PC-3 (cell line): ENCODE measurements around the gene DLG2. TPM values are rescaled to one million over a fixed set of nuclear protein-coding genes. Genes with fewer than 3 reads are reported as not detected.

Experiments
- ATAC-seq: fragments of 200-7000 bp; cut with Tn5 transposase; 2 replicates; pipeline ENCODE4 v1.9.1; 2020; ENCODE audit warnings: mild to moderate bottlenecking, moderate library complexity
- BruUV-seq: library from RNA; stranded (reverse); fragments of 400-500 nt; replicated peaks from 2 replicates; lab custom pipeline; 2021; lab: Mats Ljungman, UMichigan
- CTCF ChIA-PET: fragments of 300-600 bp; sonication (Branson Sonifier 250); formaldehyde crosslinking; loops from one replicate; lab custom pipeline; 2022; ENCODE audit warnings: antibody characterized with exemption; lab: Charles Lee
- POLR2A ChIA-PET: fragments of 300-600 bp; sonication (Branson Sonifier 250); formaldehyde crosslinking; loops from one replicate; lab custom pipeline; 2022; ENCODE audit warnings: antibody characterized with exemption; ENCODE audit not compliant: unreplicated experiment; lab: Charles Lee
- DNase-seq: peaks from one replicate; pipeline ENCODE4 v3.0.0-alpha.2; 2015
- H2AFZ ChIP-seq: fragments of 300-600 bp; sonication (generic); 2 replicates; pipeline ENCODE4 v1.6.0; 2016; ENCODE audit warnings: antibody characterized with exemption, low read length
- H3F3A ChIP-seq: fragments of 300-600 bp; sonication (generic); one replicate; pipeline ENCODE4 v1.6.0; 2017; ENCODE audit warnings: antibody characterized with exemption, low read length, control low read depth, mild to moderate bottlenecking; ENCODE audit not compliant: unreplicated experiment
- H3K27ac ChIP-seq: fragments of 300-600 bp; sonication (generic); 2 replicates; pipeline ENCODE4 v1.5.1; 2016; ENCODE audit warnings: mild to moderate bottlenecking, low read length
- H3K27me3 ChIP-seq: fragments of 300-600 bp; sonication (generic); 2 replicates; pipeline ENCODE4 v1.6.1; 2016; ENCODE audit warnings: low read length, mixed read lengths
- H3K36me3 ChIP-seq: fragments of 300-600 bp; sonication (generic); 2 replicates; pipeline ENCODE4 v1.6.1; 2016; ENCODE audit warnings: low read depth, mixed run types, low read length, mixed read lengths
- H3K4me1 ChIP-seq: fragments of 300-600 bp; sonication (generic); 2 replicates; pipeline ENCODE4 v1.5.1; 2016; ENCODE audit warnings: low read length; ENCODE audit not compliant: insufficient read depth
- H3K4me2 ChIP-seq: fragments of 300-600 bp; sonication (generic); 2 replicates; pipeline ENCODE4 v1.6.0; 2016; ENCODE audit warnings: low read length
- H3K4me3 ChIP-seq: fragments of 300-600 bp; sonication (generic); 2 replicates; pipeline ENCODE4 v1.5.1; 2016; ENCODE audit warnings: mild to moderate bottlenecking, low read length, mixed read lengths
- H3K79me2 ChIP-seq: fragments of 300-600 bp; sonication (generic); 2 replicates; pipeline ENCODE4 v1.6.1; 2017; ENCODE audit warnings: low read length, mixed read lengths
- H3K9ac ChIP-seq: fragments of 300-600 bp; sonication (generic); 2 replicates; pipeline ENCODE4 v1.6.0; 2016; ENCODE audit warnings: mild to moderate bottlenecking, low read length
- H3K9me2 ChIP-seq: fragments of 300-600 bp; sonication (generic); replicated peaks from 2 replicates; pipeline ENCODE4 v1.6.1; 2016; ENCODE audit warnings: mixed run types, low read length, mixed read lengths
- H3K9me3 ChIP-seq: fragments of 300-600 bp; sonication (generic); 2 replicates; pipeline ENCODE4 v1.6.1; 2016; ENCODE audit warnings: low read length, mixed read lengths
- H4K20me1 ChIP-seq: fragments of 300-600 bp; sonication (generic); 2 replicates; pipeline ENCODE4 v1.6.1; 2016; ENCODE audit warnings: low read length, mixed read lengths
- CTCF ChIP-seq: fragments of 300-600 bp; sonication (generic); conservative IDR thresholded peaks from 2 replicates; pipeline ENCODE4 v1.5.1; 2017; ENCODE audit warnings: antibody characterized with exemption, low read depth, mild to moderate bottlenecking, low read length
- EZH2 ChIP-seq: fragments of 300-600 bp; sonication (generic); IDR thresholded peaks from one replicate; pipeline ENCODE4 v1.6.1; 2017; ENCODE audit warnings: antibody characterized with exemption, mild to moderate bottlenecking, low read length; ENCODE audit not compliant: unreplicated experiment
- EZH2phosphoT487 ChIP-seq: fragments of 300-600 bp; sonication (generic); IDR thresholded peaks from 2 replicates; pipeline ENCODE4 v1.6.1; 2018; ENCODE audit warnings: mild to moderate bottlenecking, antibody characterized with exemption, low read length, borderline replicate concordance
- intact Hi-C: fragments of 100-400 bp; cut with micrococcal nuclease; formaldehyde crosslinking; loops from 2 replicates; pipeline ENCODE4 v1.9.0; 2023
- total RNA-seq: library from RNA; depleted of rRNA; stranded (reverse); fragments of >200 nt; gene quantifications from 2 replicates; pipeline ENCODE4 v1.2.3, GENCODE V29; 2014

The DLG2 gene
- total RNA-seq, 1 experiment from 2014 or later = 0.58 TPM

GRCh38 chr11:83717537-83717936 lies 1909.6 kb downstream of the DLG2 start:
- DNase-seq (no peak), ATAC-seq (no peak)
- no peak overlapping the region for H3K9ac ChIP-seq
- no peaks in the 10 kb centered on the region for H3K4me1 ChIP-seq
- no peaks in the 10 kb centered on the region for H4K20me1 ChIP-seq
- H3K27me3 ChIP-seq = 0 out of 2 replicates have a peak, but pooled peaks cover 3% of the 10 kb centered on the region
- H3K9me3 ChIP-seq = no peaks in the 10 kb centered on the region
- no peak for TF ChIP-seq CTCF
- no peak for TF ChIP-seq EZH2phosphoT487
- no peak for TF ChIP-seq EZH2
- intact Hi-C loops = no loop called here
- H3K9me2 ChIP-seq = no peaks in the 10 kb centered on the region
- no peaks in the 10 kb centered on the region for H3K79me2 ChIP-seq
- no TSS peak for BruUV-seq
- H3K27ac ChIP-seq = no peak overlapping the region
- no peak overlapping the region for H3K4me2 ChIP-seq
- no peaks in the 10 kb centered on the region for H3K36me3 ChIP-seq
- no peak overlapping the region for H3K4me3 ChIP-seq
- H3F3A ChIP-seq = no peaks in the 10 kb centered on the region
- POLR2A ChIA-PET = no interaction called here
- CTCF ChIA-PET = no interaction called here
- H2AFZ ChIP-seq = no peak overlapping the region

GRCh38 chr11:83715927-83716535 lies 1911.1 kb downstream of the DLG2 start:
- no peak overlapping the region for H3K4me2 ChIP-seq
- no peaks in the 10 kb centered on the region for H3K36me3 ChIP-seq
- intact Hi-C loops = no loop called here
- CTCF ChIA-PET = no interaction called here
- H3K9me3 ChIP-seq = no peaks in the 10 kb centered on the region
- ATAC-seq = no peak
- H3K9ac ChIP-seq = no peak overlapping the region
- no peak overlapping the region for H3K4me3 ChIP-seq
- H3K9me2 ChIP-seq = no peaks in the 10 kb centered on the region
- 0 out of 2 replicates have a peak, but pooled peaks cover 3% of the 10 kb centered on the region for H3K27me3 ChIP-seq
- no peak for TF ChIP-seq EZH2phosphoT487
- TF ChIP-seq EZH2 = no peak
- TF ChIP-seq CTCF = no peak
- POLR2A ChIA-PET = no interaction called here
- no peaks in the 10 kb centered on the region for H3K79me2 ChIP-seq
- no peak for DNase-seq
- no TSS peak for BruUV-seq
- no peak overlapping the region for H2AFZ ChIP-seq
- no peaks in the 10 kb centered on the region for H3K4me1 ChIP-seq
- H4K20me1 ChIP-seq = no peaks in the 10 kb centered on the region
- H3K27ac ChIP-seq = no peak overlapping the region
- no peaks in the 10 kb centered on the region for H3F3A ChIP-seq

- H2AFZ ChIP-seq = no peak overlapping the region
- no peaks in the 10 kb centered on the region for H3K4me1 ChIP-seq
- POLR2A ChIA-PET = no interaction called here
- ATAC-seq = no peak
- H3K27ac ChIP-seq = no peak overlapping the region
- H3K4me2 ChIP-seq = no peak overlapping the region
- H3K9me3 ChIP-seq = no peaks in the 10 kb centered on the region
- H3K9me2 ChIP-seq = no peaks in the 10 kb centered on the region
- H3K79me2 ChIP-seq = no peaks in the 10 kb centered on the region
- no peak overlapping the region for H3K9ac ChIP-seq
- intact Hi-C loops = no loop called here
- H4K20me1 ChIP-seq = no peaks in the 10 kb centered on the region
- BruUV-seq = no TSS peak
- TF ChIP-seq CTCF = no peak
- TF ChIP-seq EZH2phosphoT487 = no peak
- no peak for TF ChIP-seq EZH2
- no peak for DNase-seq
- no peaks in the 10 kb centered on the region for H3K36me3 ChIP-seq
- H3F3A ChIP-seq = no peaks in the 10 kb centered on the region
- CTCF ChIA-PET = no interaction called here
- H3K4me3 ChIP-seq = no peak overlapping the region
- H3K27me3 ChIP-seq = no peaks in the 10 kb centered on the region
Measured at GRCh38 chr11:83713708-83714107, 1913.4 kb downstream of the DLG2 start.
